Nephron (organoid): ENCODE data around the gene EYA3.

Source experiments
- H3K27ac Mint-ChIP-seq, 3 experiments: 2 replicates each; pipeline ENCODE4 v1.8.0; 2020; ENCODE audit warnings: mixed read lengths in 3 of 3, mild to moderate bottlenecking in 2 of 3, moderate library complexity in 1 of 3
- H3K27me3 Mint-ChIP-seq: 2 replicates; pipeline ENCODE4 v1.8.0; 2021; ENCODE audit warnings: low read depth, mild to moderate bottlenecking, moderate library complexity, mixed read lengths
- H3K36me3 Mint-ChIP-seq: 2 replicates; pipeline ENCODE4 v1.8.0; 2020; ENCODE audit warnings: low read depth, mixed read lengths
- H3K4me1 Mint-ChIP-seq: 2 replicates; pipeline ENCODE4 v1.8.0; 2020; ENCODE audit warnings: mixed read lengths
- H3K4me3 Mint-ChIP-seq, 3 experiments: 2 replicates each; pipeline ENCODE4 v1.8.0; 2020; ENCODE audit warnings: mild to moderate bottlenecking in 3 of 3, mixed read lengths in 3 of 3, moderate library complexity in 2 of 3
- H3K9me3 Mint-ChIP-seq: 2 replicates; pipeline ENCODE4 v1.8.0; 2020; ENCODE audit warnings: mixed read lengths
- CTCF ChIP-seq, 3 experiments: fragments of 200-600 bp; sonication (generic); IDR thresholded peaks; one replicate each; pipeline ENCODE4 v1.5.0; 2021; ENCODE audit warnings: antibody characterized with exemption in 3 of 3; ENCODE audit not compliant: unreplicated experiment in 3 of 3

EYA3 gene, protein sequence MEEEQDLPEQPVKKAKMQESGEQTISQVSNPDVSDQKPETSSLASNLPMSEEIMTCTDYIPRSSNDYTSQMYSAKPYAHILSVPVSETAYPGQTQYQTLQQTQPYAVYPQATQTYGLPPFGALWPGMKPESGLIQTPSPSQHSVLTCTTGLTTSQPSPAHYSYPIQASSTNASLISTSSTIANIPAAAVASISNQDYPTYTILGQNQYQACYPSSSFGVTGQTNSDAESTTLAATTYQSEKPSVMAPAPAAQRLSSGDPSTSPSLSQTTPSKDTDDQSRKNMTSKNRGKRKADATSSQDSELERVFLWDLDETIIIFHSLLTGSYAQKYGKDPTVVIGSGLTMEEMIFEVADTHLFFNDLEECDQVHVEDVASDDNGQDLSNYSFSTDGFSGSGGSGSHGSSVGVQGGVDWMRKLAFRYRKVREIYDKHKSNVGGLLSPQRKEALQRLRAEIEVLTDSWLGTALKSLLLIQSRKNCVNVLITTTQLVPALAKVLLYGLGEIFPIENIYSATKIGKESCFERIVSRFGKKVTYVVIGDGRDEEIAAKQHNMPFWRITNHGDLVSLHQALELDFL

GRCh38 chr1:28088168-28088961, at the start of gene EYA3:
EYA3 (minus strand) TSS chr1:28088610; CDS start chr1:28058026, 30,584 bp downstream.
- Mint-ChIP-seq H3K36me3 (no peaks in the 10 kb centered on the region), H3K9me3 (no peaks in the 10 kb centered on the region), H3K4me3 (peak within 1 kb of the TSS; percentile 96 to 98 (median 97)), H3K27ac (peak within 1 kb of the TSS; percentile 93 to 98 (median 98)), H3K27me3 (no peaks in the 10 kb centered on the region), H3K4me1 (peaks cover 24% of the 10 kb centered on the region)
- TF ChIP-seq CTCF (IDR thresholded peaks at IDR 0.05; ENCODE audit: unreplicated experiment in 3 of 3): no peak

DNA sequence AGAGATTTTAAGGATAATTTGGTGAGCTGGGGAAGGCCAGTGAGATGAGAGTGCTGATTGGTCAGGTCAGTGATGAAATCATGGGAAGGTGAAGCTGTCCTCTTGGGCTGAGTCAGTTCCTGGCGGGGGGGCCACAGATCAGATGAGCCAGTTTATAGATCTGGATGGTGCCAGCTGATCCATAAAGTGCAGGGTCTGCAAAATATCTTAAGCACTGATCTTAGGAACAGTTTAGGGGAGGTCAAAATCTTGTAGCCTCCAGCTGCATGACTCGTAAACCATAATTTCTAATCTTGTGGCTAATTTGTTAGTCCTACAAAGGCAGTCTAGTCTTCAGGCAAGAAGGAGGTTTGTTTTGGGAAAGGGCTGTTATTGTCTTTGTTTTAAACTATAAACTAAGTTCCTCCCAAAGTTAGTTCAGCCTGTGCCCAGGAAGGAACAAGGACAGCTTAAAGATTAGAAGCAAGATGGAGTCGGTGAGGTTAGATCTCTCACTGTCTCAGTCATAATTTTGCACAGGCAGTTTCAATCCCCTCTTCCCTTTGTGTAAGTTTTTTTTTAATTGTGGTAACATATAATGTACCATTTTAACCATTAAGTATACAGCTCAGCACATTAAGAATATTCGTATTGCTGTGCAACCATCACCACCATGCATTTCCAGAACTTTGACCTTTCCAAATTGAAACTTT, 48.7 kb upstream of the EYA3 start:
- Mint-ChIP-seq H3K27me3 (peaks cover 6% of the 10 kb centered on the region), H3K9me3 (no peaks in the 10 kb centered on the region), H3K4me3 (no peak overlapping the region), H3K36me3 (no peaks in the 10 kb centered on the region), H3K4me1 (no peaks in the 10 kb centered on the region), H3K27ac (no peak overlapping the region)
- no peak for TF ChIP-seq CTCF (IDR thresholded peaks at IDR 0.05; ENCODE audit: unreplicated experiment in 3 of 3)

DNA sequence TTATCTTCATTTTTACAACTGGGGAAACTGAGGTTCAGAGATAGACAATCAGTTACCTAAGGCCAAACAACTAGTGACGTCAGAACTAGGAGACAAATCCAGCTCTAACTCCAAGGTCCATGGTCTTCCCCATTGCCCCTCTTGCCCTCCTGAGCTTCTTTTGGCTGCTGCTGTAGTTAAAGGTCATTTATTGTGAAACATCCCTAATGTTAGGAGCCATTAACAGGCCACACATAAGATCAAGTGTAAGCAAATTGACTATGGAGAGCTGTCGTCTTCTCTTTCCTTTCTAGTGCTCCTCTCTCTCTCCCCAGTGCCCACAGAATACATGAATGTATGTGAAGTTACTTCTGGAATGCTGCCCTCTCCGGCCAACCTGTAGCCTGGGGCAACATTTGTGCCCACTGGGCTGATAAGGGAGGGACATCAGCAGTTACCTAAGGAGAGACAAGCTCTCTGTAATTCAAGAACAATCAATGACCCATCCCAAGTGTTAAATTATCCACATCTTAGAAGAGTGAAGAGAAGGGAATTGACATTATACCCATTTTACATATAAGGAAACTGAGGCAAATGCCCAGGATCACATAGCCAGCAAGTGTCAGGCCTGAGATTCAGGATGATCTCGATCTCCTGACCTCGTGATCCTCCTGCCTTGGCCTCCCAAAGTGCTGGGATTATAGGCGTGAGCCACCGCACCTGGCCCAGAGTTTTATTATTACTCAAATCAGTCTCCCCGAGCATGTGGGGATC, 47.9 kb upstream of the EYA3 start:
- H3K27me3 Mint-ChIP-seq: peaks cover 6% of the 10 kb centered on the region
- H3K9me3 Mint-ChIP-seq: no peaks in the 10 kb centered on the region
- H3K4me1 Mint-ChIP-seq: no peaks in the 10 kb centered on the region
- no peaks in the 10 kb centered on the region for H3K36me3 Mint-ChIP-seq
- TF ChIP-seq CTCF (IDR thresholded peaks at IDR 0.05; ENCODE audit: unreplicated experiment in 3 of 3): no peak
- H3K4me3 Mint-ChIP-seq: no peak overlapping the region
- H3K27ac Mint-ChIP-seq: no peak overlapping the region

GRCh38 chr1:28135371-28136168, 47.2 kb upstream of the EYA3 start:
- Mint-ChIP-seq H3K4me1 (no peaks in the 10 kb centered on the region), H3K36me3 (no peaks in the 10 kb centered on the region), H3K27ac (peak overlapping the region in 1 of 3 experiments; percentile 90), H3K4me3 (no peak overlapping the region), H3K27me3 (peaks cover 6% of the 10 kb centered on the region), H3K9me3 (no peaks in the 10 kb centered on the region)
- no peak for TF ChIP-seq CTCF (IDR thresholded peaks at IDR 0.05; ENCODE audit: unreplicated experiment in 3 of 3)
